Measurements from ENCODE around the gene SERPINA10.
A peak's percentile ranks its signal among the peaks of the same experiment; 100 is the strongest.
"Not testable (repeated sequence)": the region's sequence is repeated elsewhere in the genome, so short reads cannot be mapped to it uniquely, and the experiment has no call there.

The SERPINA10 gene

DNA sequence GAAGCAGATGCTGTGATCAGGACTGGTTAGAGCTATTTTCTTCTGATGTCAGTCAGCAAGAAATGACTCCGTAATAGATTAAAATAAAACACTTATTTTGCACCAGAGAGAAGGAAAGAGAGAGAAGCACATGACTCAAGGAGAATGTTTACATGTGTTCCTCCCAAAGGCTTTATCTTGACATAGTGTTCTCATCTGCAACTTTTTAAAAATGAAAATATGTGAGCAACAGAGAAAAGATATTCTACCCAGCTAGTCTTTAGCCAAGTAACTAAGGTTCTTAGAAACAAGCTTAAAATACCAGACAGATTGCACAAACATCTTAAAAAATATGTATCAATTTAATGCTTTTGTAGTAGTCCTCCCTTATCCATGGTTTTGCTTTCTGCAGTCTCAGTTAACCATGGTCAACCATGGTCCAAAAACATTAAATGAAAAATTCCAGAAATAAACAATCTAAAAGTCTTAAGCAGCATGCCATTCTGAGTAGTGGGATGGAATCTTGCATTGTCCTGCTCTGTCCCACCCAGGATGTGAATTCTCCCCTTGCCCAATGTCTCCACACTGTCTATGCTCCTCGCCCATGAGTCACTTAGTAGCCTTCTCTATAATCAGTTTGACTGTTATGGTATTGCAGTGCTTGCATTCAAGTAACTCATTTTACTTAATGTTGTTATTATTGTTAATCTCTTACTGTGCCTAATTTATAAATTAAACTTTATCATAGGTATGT lies 9.9 kb downstream of the SERPINA10 start:
- no peaks in the 10 kb centered on the region for H3K9me3 Mint-ChIP-seq
- peaks cover 4 to 6% of the 10 kb centered on the region in 2 donors for H3K27me3 Mint-ChIP-seq
- ATAC-seq (replicated peaks) (no peak), DNase-seq (no peak)
- H3K4me3 Mint-ChIP-seq: no peak overlapping the region
- H3K36me3 Mint-ChIP-seq: no peaks in the 10 kb centered on the region
- H3K27ac Mint-ChIP-seq: no peak overlapping the region
- H3K4me1 Mint-ChIP-seq: no peaks in the 10 kb centered on the region

DNA sequence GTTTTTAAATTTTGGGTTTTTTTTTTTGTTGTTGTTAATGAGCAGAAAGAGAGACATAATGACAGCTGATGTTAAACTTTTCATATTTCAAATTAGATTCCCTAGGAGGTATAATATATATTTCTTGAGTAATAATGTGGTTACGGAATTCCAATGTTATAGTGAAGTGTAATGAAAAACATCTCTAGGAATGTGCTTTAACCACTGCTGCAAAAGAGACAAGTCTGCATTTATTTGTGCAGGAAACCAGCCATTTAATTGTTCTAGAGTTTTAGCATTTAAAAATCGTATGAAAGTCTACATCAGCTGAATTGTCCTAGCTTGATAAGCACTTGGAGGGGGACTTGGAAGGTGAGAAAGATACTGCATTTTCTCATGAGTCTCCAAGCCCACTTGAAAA lies 14.3 kb downstream of the SERPINA10 start:
- ATAC-seq (replicated peaks) (no peak), DNase-seq (no peak)
- no peaks in the 10 kb centered on the region for H3K36me3 Mint-ChIP-seq
- H3K27ac Mint-ChIP-seq: no peak overlapping the region
- H3K9me3 Mint-ChIP-seq: no peaks in the 10 kb centered on the region
- no peak overlapping the region for H3K4me3 Mint-ChIP-seq
- no peaks in the 10 kb centered on the region for H3K4me1 Mint-ChIP-seq
- H3K27me3 Mint-ChIP-seq: peaks cover 0 to 6% of the 10 kb centered on the region in 2 donors

DNA sequence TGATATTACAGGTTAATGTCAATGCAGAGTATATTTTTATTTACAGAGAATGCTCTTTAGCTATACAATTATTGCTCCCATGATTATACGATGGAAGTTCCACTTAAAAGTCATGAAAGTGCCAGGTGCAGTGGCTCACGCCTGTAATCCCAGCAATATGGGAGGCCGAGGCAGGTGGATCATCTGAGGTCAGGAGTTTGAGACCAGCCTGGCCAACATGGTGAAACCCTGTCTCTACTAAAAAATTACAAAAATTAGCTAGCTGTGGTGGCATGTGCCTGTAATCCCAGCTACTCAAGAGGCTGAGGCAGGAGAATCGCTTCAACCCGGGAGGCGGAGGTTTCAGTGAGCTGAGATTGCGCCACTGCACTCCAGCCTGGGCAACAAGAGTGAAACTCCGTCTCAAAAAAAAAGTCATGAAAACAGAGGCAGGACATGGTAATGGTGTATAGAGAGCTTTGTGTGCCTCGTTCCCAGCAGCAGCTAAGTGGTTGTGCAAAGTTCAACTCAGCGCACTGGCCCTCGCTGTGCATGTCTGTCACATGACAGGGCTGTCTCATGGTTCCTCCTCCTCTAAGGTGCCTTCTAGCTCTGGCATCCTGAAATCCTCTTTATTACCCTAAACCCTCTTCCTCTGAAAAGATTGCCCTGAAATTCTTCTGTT lies 16.0 kb downstream of the SERPINA10 start:
- not testable (repeated sequence) for H3K4me3 Mint-ChIP-seq; ATAC-seq (replicated peaks); H3K36me3 Mint-ChIP-seq; H3K27me3 Mint-ChIP-seq; H3K9me3 Mint-ChIP-seq; H3K27ac Mint-ChIP-seq; DNase-seq; H3K4me1 Mint-ChIP-seq

DNA sequence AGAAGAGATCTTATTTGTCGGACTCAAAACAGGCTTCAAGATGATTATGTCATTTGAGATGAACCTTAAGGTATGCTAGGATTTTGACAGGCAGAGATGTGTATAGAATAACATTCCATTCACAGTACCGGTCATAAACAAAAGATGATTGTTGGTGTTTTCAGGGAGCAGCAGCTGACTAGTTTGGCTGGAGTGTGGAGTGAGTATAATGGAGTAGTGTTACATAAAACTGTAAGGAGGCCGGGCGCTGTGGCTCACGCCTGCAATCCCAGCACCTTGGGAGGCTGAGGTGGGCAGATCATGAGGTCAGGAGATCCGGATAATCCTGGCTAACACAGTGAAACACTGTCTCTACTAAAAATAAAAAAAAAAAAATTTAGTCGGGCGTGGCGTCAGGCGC lies 23.9 kb downstream of the SERPINA10 start:
- DNase-seq: no peak
- Mint-ChIP-seq H3K36me3 (no peaks in the 10 kb centered on the region), H3K4me1 (no peaks in the 10 kb centered on the region), H3K27me3 (peaks cover 11 to 28% of the 10 kb centered on the region in 2 donors), H3K4me3 (no peak overlapping the region), H3K9me3 (peaks cover 0 to 3% of the 10 kb centered on the region in 2 donors), H3K27ac (no peak overlapping the region)
- ATAC-seq (replicated peaks): no peak

DNA sequence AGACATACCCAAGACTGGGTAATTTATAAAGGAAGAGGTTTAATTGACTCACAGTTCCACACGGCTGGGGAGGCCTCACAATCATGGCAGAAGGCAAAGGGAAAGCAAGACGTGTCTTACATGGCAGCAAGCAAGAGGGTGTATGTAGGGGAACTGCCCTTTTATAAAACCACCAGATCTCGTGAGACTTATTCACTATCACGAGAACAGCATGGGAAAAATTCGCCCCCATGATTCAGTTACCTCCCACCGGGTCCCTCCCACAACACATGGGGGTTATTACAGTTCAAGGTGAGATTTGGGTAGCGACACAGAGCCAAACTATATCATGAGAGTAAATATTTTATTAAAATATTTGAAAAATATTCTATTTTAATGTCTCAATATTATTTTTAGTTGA lies 24.5 kb downstream of the SERPINA10 start:
- not testable (repeated sequence) for H3K4me1 Mint-ChIP-seq; H3K4me3 Mint-ChIP-seq; H3K36me3 Mint-ChIP-seq; ATAC-seq (replicated peaks); DNase-seq; H3K9me3 Mint-ChIP-seq; H3K27ac Mint-ChIP-seq
- peaks cover 11 to 28% of the 10 kb centered on the region in 2 donors for H3K27me3 Mint-ChIP-seq

DNA sequence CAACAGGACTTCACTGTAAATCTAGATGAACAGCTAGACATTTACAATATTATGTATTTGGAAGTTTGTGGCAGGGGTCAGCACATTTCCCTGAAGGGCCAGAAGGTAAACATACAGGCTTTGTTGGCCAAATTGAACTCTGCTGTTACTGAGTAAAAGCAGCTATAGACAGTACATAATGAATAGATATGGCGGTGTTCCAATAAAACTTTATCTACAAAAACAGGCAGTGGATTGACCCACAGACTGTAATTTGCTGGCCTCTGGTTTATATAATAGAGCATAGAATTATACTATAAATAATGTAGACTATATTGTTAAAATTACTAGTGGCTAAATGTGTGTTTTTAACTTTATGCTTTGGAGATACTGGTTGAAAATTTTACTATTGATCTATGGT lies 25.7 kb downstream of the SERPINA10 start:
- ATAC-seq (replicated peaks): no peak
- H3K4me1 Mint-ChIP-seq: no peaks in the 10 kb centered on the region
- no peak overlapping the region for H3K27ac Mint-ChIP-seq
- no peaks in the 10 kb centered on the region for H3K36me3 Mint-ChIP-seq
- no peak overlapping the region for H3K4me3 Mint-ChIP-seq
- DNase-seq: no peak
- H3K9me3 Mint-ChIP-seq: peaks cover 8 to 11% of the 10 kb centered on the region in 2 donors
- H3K27me3 Mint-ChIP-seq: peaks cover 14 to 28% of the 10 kb centered on the region in 2 donors

DNA sequence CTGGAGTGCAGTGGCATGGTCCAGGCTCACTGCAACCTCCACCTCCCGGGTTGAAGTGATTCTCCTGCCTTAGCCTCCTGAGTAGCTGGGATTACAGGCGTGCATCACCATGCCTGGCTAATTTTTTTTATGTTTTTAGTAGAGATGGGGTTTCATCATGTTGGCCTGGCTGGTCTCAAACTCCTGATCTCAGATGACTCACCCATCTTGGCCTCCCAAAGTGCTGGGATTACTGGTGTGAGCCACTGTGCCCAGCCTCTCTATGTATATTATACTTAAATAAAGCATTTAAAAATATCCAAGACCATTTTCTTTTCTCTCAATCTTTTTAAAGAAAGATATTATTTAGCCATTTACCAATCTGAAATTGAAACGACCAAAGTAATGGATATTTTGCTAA lies 28.9 kb downstream of the SERPINA10 start:
- DNase-seq; H3K36me3 Mint-ChIP-seq; H3K27ac Mint-ChIP-seq; ATAC-seq (replicated peaks); H3K4me3 Mint-ChIP-seq; H3K4me1 Mint-ChIP-seq: not testable (repeated sequence)
- Mint-ChIP-seq H3K27me3 (peaks cover 10 to 13% of the 10 kb centered on the region in 2 donors), H3K9me3 (peaks cover 8 to 14% of the 10 kb centered on the region in 2 donors)

DNA sequence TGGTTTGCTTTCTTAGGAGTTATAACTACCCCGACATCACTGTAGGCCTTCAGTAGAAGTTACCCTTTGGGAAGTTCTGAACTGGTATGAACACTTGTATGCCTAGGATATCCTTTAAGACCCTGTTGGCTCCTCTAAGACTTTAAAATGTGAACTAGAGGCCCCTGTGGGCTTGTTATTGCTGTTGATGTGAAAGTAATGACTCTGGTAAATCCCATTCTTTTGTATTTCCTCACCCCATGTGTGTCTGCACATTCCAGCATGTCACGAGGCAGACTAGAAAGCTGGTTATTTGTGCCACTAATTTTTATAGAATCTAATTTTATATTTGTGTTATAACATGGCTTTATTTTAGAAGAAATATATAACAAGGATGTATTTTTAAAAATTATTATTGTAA lies 48.9 kb downstream of the SERPINA10 start:
- ATAC-seq (replicated peaks): no peak
- Mint-ChIP-seq H3K36me3 (no peaks in the 10 kb centered on the region), H3K4me1 (no peaks in the 10 kb centered on the region), H3K4me3 (no peak overlapping the region), H3K27ac (no peak overlapping the region), H3K9me3 (no peaks in the 10 kb centered on the region), H3K27me3 (peaks cover 8 to 10% of the 10 kb centered on the region in 2 donors)
- no peak for DNase-seq

DNA sequence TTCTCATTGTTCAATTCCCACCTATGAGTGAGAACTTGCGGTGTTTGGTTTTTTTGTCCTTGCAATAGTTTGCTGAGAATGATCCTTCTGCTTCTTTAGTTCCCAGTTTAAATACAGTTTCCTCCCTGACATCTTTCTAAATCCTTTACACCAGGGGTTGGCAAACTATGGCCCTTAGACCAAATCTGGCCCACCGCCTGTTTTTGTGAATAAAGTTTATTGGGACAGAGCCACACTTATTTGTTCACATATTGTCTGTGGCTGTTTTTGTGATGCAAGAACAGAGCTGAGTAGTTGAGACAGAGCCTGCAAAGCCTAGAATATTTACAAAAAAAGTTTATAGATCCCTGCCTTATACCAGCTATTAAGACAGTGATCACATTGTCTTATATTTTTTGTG lies 53.7 kb downstream of the SERPINA10 start:
- peaks cover 0 to 4% of the 10 kb centered on the region in 2 donors for H3K27me3 Mint-ChIP-seq
- H3K9me3 Mint-ChIP-seq: peaks cover 0 to 3% of the 10 kb centered on the region in 2 donors
- DNase-seq (no peak), ATAC-seq (replicated peaks) (no peak)
- no peaks in the 10 kb centered on the region for H3K36me3 Mint-ChIP-seq
- H3K4me1 Mint-ChIP-seq: peaks cover 5 to 9% of the 10 kb centered on the region in 2 donors
- no peak overlapping the region for H3K4me3 Mint-ChIP-seq
- H3K27ac Mint-ChIP-seq: no peak overlapping the region

DNA sequence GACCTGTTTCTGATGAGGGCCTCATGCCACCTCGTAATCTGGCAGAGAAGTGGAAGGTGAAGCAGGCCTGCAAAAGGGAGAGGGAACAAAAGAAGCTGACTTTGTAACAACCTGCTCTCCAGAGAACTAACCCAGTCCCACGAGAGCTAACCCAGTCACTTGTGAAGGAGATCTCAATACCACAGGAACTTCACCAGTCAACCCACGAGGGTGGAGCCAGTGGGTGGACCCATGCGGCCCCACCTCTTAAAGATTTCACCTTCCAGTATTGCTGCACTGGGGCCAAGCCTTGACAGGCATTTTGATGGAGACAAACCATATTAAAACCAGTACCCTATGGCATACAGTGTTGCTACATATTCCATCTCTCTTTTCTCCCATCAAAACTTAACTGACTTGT lies 55.1 kb downstream of the SERPINA10 start:
- DNase-seq (no peak), ATAC-seq (replicated peaks) (peak; percentile 46 to 63)
- H3K27me3 Mint-ChIP-seq: peaks cover 0 to 4% of the 10 kb centered on the region in 2 donors
- H3K4me3 Mint-ChIP-seq: no peak overlapping the region
- peaks cover 0 to 3% of the 10 kb centered on the region in 2 donors for H3K9me3 Mint-ChIP-seq
- H3K36me3 Mint-ChIP-seq: no peaks in the 10 kb centered on the region
- H3K4me1 Mint-ChIP-seq: peaks cover 5 to 9% of the 10 kb centered on the region in 2 donors
- H3K27ac Mint-ChIP-seq: no peak overlapping the region

DNA sequence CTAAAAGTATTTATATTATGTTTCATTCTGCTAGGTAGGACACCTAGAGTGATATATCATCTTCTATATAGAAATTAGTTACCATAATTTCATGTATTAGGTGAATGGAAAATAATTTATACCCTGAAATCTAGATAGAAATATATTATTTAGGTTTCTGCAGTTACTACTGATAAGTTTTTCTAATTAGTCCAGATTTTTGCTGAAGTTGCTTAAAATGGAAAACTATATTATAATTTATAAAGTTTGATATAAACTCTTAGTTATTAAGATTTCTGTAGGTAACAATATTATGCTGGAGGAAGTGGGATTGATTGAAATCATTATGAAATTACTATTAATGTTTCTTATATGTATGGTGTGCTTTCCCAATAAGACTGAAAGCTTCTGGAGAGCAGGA lies 56.0 kb downstream of the SERPINA10 start:
- H3K36me3 Mint-ChIP-seq: no peaks in the 10 kb centered on the region
- no peak for DNase-seq

More for the DNA sequence above, 56.0 kb downstream of the SERPINA10 start:
- ATAC-seq (replicated peaks): no peak
- Mint-ChIP-seq H3K4me1 (peaks cover 5 to 9% of the 10 kb centered on the region in 2 donors), H3K9me3 (peaks cover 0 to 3% of the 10 kb centered on the region in 2 donors), H3K27ac (no peak overlapping the region), H3K27me3 (peaks cover 0 to 4% of the 10 kb centered on the region in 2 donors), H3K4me3 (no peak overlapping the region)
